Measurements from ENCODE around the gene ZNF668.

The ZNF668 gene

GRCh38 chr16:31111881-31112466 is 37.9 kb upstream of the ZNF668 start (continued):
- TF ChIP-seq BACH2 (CRISPR knock-in tag; IDR thresholded peaks at IDR 0.05; ENCODE audit: borderline replicate concordance), result no peak
- TF ChIP-seq ZNF70 (CRISPR knock-in tag; IDR thresholded peaks at IDR 0.05), result no peak
- no peak for TF ChIP-seq ZNF565 (CRISPR knock-in tag; conservative IDR thresholded peaks at IDR 0.05; ENCODE audit: low read depth)
- no peak for TF ChIP-seq ZFP30 (CRISPR knock-in tag; IDR thresholded peaks at IDR 0.05)
- no peak for TF ChIP-seq PPARA (CRISPR knock-in tag; IDR thresholded peaks at IDR 0.05; ENCODE audit: borderline replicate concordance)
- no peak for TF ChIP-seq RARB (CRISPR knock-in tag; IDR thresholded peaks at IDR 0.05)
- no peak for TF ChIP-seq PATZ1 (CRISPR knock-in tag; IDR thresholded peaks at IDR 0.05; ENCODE audit: borderline replicate concordance)

- TF ChIP-seq ISL1 (CRISPR knock-in tag; IDR thresholded peaks at IDR 0.05), result no peak
- TF ChIP-seq TSHZ2 (CRISPR knock-in tag; IDR thresholded peaks at IDR 0.05), result no peak
- TF ChIP-seq ZC3H10 (CRISPR knock-in tag; IDR thresholded peaks at IDR 0.05), result no peak
- no peak for TF ChIP-seq CREB5 (CRISPR knock-in tag; IDR thresholded peaks at IDR 0.05; ENCODE audit: low read depth)
- no peak for TF ChIP-seq ZNF565 (CRISPR knock-in tag; conservative IDR thresholded peaks at IDR 0.05; ENCODE audit: low read depth)
- TF ChIP-seq ARNTL (CRISPR knock-in tag; IDR thresholded peaks at IDR 0.05; ENCODE audit: borderline replicate concordance, low read depth), result no peak
- TF ChIP-seq BACH2 (CRISPR knock-in tag; IDR thresholded peaks at IDR 0.05; ENCODE audit: borderline replicate concordance), result no peak
- no peak for TF ChIP-seq ZFP3 (CRISPR knock-in tag; IDR thresholded peaks at IDR 0.05)
- no peak for ATAC-seq
These were observed 36.3 kb upstream of the ZNF668 start for GRCh38 chr16:31110106-31111034.

- TF ChIP-seq CSRNP3 (CRISPR knock-in tag; IDR thresholded peaks at IDR 0.05) (no peak), TCF4 (CRISPR knock-in tag; IDR thresholded peaks at IDR 0.05; ENCODE audit: borderline replicate concordance) (no peak), ZNF8 (CRISPR knock-in tag; IDR thresholded peaks at IDR 0.05) (no peak), ARNTL (CRISPR knock-in tag; IDR thresholded peaks at IDR 0.05; ENCODE audit: borderline replicate concordance, low read depth) (no peak), GLIS3 (CRISPR knock-in tag; IDR thresholded peaks at IDR 0.05) (no peak), ESRRG (CRISPR knock-in tag; IDR thresholded peaks at IDR 0.05) (no peak), CSDC2 (CRISPR knock-in tag; IDR thresholded peaks at IDR 0.05) (no peak), RARB (CRISPR knock-in tag; IDR thresholded peaks at IDR 0.05) (no peak), ZFP30 (CRISPR knock-in tag; IDR thresholded peaks at IDR 0.05) (no peak), ZNF565 (CRISPR knock-in tag; conservative IDR thresholded peaks at IDR 0.05; ENCODE audit: low read depth) (no peak), TOX (CRISPR knock-in tag; IDR thresholded peaks at IDR 0.05; ENCODE audit: borderline replicate concordance) (no peak)
- no peak for ATAC-seq
These were observed 35.6 kb upstream of the ZNF668 start for GRCh38 chr16:31109622-31110021.
